ENCODE data around the gene SLC43A3. TPM values are rescaled to one million over a fixed set of nuclear protein-coding genes. Genes with fewer than 3 reads are reported as not detected.
"Not testable (repeated sequence)": the region's sequence is repeated elsewhere in the genome, so short reads cannot be mapped to it uniquely, and the experiment has no call there.

SLC43A3 gene
- total RNA-seq, 2 experiments from 2014 or later = 103 to 120 TPM

DNA sequence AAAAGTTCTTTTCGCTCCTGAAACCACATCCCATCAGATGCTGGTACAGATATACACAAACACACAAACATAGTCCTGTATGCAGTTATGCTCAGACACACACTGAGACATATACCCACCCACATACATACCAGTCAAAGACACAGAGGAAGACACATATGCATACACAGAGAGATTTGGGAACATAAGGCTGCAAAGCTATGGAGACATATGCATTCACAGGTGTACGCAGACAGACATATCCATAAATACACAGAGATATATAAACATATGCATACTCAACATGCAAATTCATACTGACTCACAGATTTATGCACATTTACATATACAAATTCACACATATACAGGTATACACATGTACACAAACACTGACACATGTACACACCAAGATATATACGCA lies 52.0 kb downstream of the SLC43A3 start:
- Mint-ChIP-seq H3K4me1 (ENCODE audit: low read depth) (no peaks in the 10 kb centered on the region), H3K9me3 (ENCODE audit: insufficient read depth) (no peaks in the 10 kb centered on the region), H3K36me3 (ENCODE audit: low read depth) (no peaks in the 10 kb centered on the region), H3K4me3 (no peak overlapping the region), H3K27ac (no peak overlapping the region), H3K27me3 (ENCODE audit: low read depth) (peaks cover 3% of the 10 kb centered on the region)
- POLR2A ChIA-PET = no interaction called here
- CTCF ChIA-PET = no interaction called here
- DNase-seq (no peak), ATAC-seq (no peak)

DNA sequence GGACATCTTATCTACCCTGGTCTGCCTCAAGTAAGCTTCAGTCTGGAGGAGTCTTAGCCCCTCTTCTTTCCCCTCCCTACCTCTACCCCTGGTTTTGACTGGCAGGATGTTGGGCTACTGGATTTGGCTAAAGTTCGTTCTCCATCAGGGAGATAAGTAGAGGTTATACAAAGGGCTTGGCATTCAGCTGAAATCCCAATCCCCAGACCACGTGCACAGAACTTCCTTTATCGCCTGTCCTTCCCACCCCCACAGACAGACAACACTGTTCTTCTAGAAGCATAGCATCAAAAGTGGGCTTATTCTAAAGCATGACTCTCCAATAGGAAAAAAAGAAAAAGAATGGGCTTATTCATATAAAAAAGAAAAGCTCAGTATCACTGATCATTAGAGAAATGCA lies 53.8 kb downstream of the SLC43A3 start:
- POLR2A ChIA-PET = no interaction called here
- Mint-ChIP-seq H3K4me1 (ENCODE audit: low read depth) (no peaks in the 10 kb centered on the region), H3K27me3 (ENCODE audit: low read depth) (peaks cover 3% of the 10 kb centered on the region), H3K4me3 (no peak overlapping the region), H3K36me3 (ENCODE audit: low read depth) (no peaks in the 10 kb centered on the region), H3K9me3 (ENCODE audit: insufficient read depth) (no peaks in the 10 kb centered on the region), H3K27ac (no peak overlapping the region)
- CTCF ChIA-PET = interaction anchor here (1.1 kb wide), 1 partner anchor 120 kb away, joined by 3 read pairs; no protein-coding TSS in a partner anchor
- no peak for ATAC-seq
- no peak for DNase-seq

DNA sequence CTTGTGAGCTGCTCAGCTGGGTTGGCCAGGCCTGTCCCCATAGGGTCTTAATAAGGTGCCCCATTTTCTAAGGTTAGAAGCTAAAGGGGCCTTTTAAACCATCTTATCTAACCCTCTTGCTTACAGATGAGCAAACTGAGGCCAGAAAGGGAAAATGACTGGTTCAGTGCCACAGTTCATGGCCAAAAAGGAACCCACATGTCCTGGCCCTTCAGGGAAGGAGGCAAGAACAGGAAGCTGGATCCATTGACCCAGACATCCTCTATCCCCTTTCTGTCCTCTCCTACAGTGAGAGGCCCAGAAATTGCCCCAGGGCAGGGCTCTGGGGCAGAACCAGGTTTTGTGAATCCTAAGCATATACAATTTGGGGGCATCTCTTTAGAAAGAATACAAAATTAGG lies 56.0 kb downstream of the SLC43A3 start:
- H3K4me3 Mint-ChIP-seq = no peak overlapping the region
- ChIA-PET POLR2A (no interaction called here), CTCF (no interaction called here)
- DNase-seq = no peak
- no peaks in the 10 kb centered on the region for H3K27me3 Mint-ChIP-seq (ENCODE audit: low read depth)
- H3K27ac Mint-ChIP-seq = no peak overlapping the region
- ATAC-seq = no peak
- H3K9me3 Mint-ChIP-seq (ENCODE audit: insufficient read depth) = no peaks in the 10 kb centered on the region
- H3K4me1 Mint-ChIP-seq (ENCODE audit: low read depth) = no peaks in the 10 kb centered on the region
- H3K36me3 Mint-ChIP-seq (ENCODE audit: low read depth) = no peaks in the 10 kb centered on the region

DNA sequence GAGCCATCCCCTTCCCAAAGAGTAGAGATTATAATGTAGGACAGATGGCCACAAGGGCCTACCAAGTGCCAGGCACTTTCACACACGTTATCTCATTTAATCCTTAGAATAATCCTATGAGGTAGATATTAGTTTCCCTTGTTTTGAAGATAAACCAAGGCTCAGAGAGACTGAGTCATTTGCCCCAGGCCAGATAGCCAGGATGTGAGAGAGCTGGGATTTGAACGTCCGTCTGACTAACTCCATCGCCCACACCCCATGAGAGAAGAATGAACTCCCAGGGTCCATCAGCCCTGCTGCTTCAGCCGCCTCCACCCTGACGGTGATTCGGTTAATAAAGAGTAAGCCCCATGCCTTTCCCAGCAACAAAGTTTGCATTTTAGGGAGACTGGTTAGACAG lies 56.7 kb downstream of the SLC43A3 start:
- no peaks in the 10 kb centered on the region for H3K4me1 Mint-ChIP-seq (ENCODE audit: low read depth)
- H3K27ac Mint-ChIP-seq = no peak overlapping the region
- DNase-seq (no peak), ATAC-seq (no peak)
- CTCF ChIA-PET = no interaction called here
- H3K27me3 Mint-ChIP-seq (ENCODE audit: low read depth) = no peaks in the 10 kb centered on the region
- H3K9me3 Mint-ChIP-seq (ENCODE audit: insufficient read depth) = no peaks in the 10 kb centered on the region
- no peaks in the 10 kb centered on the region for H3K36me3 Mint-ChIP-seq (ENCODE audit: low read depth)
- no peak overlapping the region for H3K4me3 Mint-ChIP-seq
- POLR2A ChIA-PET = no interaction called here

DNA sequence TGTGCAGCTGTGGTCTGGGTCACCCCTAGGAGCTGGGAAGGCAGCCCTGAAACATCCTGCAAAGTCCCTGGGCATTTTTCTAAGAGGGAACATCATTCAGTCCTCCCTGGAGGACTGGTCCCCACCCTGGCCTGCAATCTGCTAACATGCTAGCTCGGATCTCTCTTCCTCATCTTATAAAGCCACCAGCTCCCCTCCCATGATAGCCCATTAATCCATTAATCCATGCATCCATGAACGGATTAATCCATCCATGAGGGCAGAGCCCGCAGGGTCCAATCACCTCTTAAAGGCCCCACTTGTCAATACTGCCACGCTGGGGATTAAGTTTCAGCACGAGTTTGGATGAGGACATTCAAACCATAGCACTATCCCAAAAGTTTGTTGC lies 58.1 kb downstream of the SLC43A3 start:
- ChIA-PET POLR2A (no interaction called here), CTCF (no interaction called here)
- no peak overlapping the region for H3K27ac Mint-ChIP-seq

DNA sequence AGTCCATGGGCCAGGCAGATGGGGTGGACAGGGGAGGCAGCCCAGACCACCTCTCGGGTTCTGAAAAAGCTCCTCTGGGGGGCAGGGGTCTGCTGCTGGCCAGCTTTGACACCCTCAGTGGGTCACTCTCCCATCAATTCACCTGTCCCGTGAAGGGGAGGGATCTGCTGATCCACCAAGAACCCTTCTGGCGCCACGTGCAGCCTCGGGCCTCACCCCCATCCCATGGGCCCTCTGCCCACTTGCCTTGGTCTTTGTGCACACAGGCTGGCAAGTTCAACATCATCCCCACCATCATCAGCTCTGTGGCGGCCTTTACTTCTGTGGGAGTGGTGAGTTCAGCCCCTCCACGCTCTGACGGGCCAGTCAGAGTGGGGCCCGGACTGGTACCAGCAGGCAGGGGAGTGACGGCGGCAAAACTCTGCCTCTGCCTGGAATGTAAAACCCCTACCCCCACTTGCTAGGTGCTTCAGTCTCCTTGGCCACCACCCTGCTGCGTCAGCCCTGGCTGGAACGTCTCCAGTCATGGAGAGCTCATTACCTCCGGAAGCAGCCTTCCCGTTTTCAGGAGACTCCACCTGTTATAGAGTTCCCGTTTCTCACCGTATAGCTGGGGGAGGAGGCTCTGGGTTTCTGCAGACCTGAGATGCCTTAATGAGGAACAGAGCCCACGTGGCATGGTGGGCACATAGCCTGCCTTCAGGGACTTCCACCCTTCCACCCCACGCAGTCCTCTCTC lies 58.6 kb downstream of the SLC43A3 start:
- DNase-seq (no peak), ATAC-seq (no peak)
- Mint-ChIP-seq H3K4me1 (ENCODE audit: low read depth) (no peaks in the 10 kb centered on the region), H3K27ac (no peak overlapping the region), H3K27me3 (ENCODE audit: low read depth) (no peaks in the 10 kb centered on the region), H3K4me3 (no peak overlapping the region), H3K9me3 (ENCODE audit: insufficient read depth) (no peaks in the 10 kb centered on the region), H3K36me3 (ENCODE audit: low read depth) (no peaks in the 10 kb centered on the region)
- ChIA-PET CTCF (no interaction called here), POLR2A (no interaction called here)

More for the DNA sequence above, 58.1 kb downstream of the SLC43A3 start:
- ATAC-seq (no peak), DNase-seq (no peak)
- no peaks in the 10 kb centered on the region for H3K9me3 Mint-ChIP-seq (ENCODE audit: insufficient read depth)
- no peak overlapping the region for H3K4me3 Mint-ChIP-seq
- no peaks in the 10 kb centered on the region for H3K36me3 Mint-ChIP-seq (ENCODE audit: low read depth)
- no peaks in the 10 kb centered on the region for H3K27me3 Mint-ChIP-seq (ENCODE audit: low read depth)
- no peaks in the 10 kb centered on the region for H3K4me1 Mint-ChIP-seq (ENCODE audit: low read depth)

DNA sequence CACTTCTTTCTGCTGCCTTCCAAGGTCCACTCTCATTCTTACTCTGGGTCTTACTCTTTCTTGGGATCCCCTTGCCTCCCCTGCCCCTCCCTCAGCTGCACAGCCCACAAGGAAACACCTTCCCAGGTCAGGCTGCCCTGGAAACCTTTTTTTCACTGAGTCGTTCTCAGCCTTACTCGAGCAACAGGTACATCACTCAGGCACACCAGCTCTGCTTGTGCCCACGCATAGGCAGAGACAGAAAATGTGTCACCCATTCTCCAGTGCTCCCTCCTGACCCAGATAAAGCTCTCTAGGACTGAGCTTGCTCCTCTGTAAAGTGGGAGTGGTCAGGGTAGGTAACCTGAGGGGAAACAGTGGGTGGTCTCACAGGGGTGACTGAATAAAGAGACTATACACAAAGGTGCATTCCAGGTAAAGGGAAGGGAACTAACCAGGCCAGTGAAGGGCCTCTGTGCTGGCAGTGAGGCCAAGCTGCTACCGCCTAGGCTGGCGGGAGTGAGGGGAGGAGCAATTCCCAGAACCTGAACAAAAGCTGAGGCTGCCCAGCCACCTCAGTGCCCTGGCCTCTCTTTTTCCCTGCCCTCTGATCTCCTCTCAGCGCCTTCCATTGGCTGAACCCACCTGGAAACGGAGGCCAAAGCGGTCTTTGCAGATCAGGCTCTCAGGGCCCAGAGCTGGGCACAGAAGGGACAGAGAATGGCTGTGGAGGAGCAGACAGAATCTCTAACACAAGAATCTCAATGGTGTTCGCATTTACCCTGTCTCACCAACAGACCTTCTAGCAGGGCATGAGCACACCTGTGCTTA lies 61.9 kb downstream of the SLC43A3 start:
- ChIA-PET POLR2A (no interaction called here), CTCF (no interaction called here)
- DNase-seq = no peak
- no peak for ATAC-seq
- H3K27ac Mint-ChIP-seq = peak overlapping the region; percentile 33
- no peak overlapping the region for H3K4me3 Mint-ChIP-seq
- no peaks in the 10 kb centered on the region for H3K9me3 Mint-ChIP-seq (ENCODE audit: insufficient read depth)
- H3K27me3 Mint-ChIP-seq (ENCODE audit: low read depth) = peaks cover 3% of the 10 kb centered on the region
- no peaks in the 10 kb centered on the region for H3K4me1 Mint-ChIP-seq (ENCODE audit: low read depth)
- H3K36me3 Mint-ChIP-seq (ENCODE audit: low read depth) = no peaks in the 10 kb centered on the region

DNA sequence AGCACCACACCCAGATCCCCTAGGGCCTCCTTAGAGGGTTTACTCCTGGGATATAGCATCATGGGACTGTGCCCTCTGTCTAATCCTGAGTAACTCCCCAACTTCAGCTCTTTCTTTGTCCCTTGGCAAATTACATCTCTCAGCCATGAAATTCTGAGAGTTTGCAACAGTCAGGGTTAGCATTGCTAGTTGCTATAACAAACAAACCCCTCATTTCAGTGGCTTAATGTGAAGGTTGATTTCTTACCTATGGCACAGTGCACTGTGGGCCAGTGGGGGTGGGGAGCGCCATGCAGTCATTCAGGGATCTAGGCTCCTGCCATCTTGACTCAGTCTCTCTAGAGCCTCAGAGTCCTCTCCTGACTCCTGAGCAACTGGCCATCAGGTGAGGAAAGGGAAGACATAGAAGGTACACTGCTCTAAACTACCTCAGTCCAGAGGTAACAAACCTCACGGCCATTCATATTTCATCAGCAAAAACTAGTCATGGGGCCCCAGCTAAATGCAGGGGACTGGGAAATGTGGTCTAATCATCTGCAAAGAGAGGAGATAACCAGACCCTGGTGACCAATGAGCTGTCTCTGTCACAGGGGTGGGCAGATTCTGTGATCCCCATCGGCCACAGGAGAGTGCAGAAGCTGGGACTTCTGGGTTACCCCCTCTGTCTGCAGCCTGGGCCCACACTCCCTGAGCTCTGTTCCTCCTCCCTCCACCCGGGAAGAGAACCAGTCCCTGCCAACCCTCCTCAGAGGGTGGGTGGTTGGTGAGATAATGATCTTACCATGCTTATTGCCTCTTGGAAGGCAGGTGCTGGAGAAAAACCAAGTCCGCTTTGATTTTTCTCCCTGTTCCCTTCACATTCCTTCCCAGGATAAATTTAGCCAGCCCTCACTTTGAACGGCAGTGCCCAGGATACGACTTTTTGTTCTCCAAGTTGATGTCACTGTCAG lies 63.5 kb downstream of the SLC43A3 start:
- POLR2A ChIA-PET = no interaction called here
- DNase-seq (no peak), ATAC-seq (no peak)

DNA sequence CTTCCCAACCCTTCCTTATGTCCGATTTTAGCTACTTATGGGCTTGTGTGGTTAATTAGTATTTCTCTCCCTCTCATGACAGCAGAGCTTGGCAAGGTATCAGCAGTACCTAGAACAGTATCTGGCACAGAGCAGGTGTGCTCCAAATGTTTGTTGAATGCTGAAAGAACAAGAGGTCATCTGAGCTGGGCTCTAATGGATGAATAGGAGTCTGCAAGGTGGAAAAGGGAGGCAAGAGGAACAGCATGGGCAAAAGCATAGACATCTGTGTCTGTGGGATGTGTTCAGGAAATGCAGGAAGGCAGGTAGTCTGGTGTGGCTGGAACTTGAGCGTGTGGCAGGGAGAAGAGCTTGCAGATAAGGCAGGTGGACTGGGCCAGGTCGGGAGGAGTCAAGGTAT lies 65.0 kb downstream of the SLC43A3 start:
- H3K27ac Mint-ChIP-seq = no peak overlapping the region
- H3K4me3 Mint-ChIP-seq = no peak overlapping the region
- H3K4me1 Mint-ChIP-seq (ENCODE audit: low read depth) = no peaks in the 10 kb centered on the region
- CTCF ChIA-PET = interaction anchor here (0.8 to 1.9 kb wide), 4 partner anchors 12 to 131 kb away, joined by 3 to 7 read pairs (median 4); no protein-coding TSS in a partner anchor
- peaks cover 3% of the 10 kb centered on the region for H3K27me3 Mint-ChIP-seq (ENCODE audit: low read depth)
- H3K36me3 Mint-ChIP-seq (ENCODE audit: low read depth) = no peaks in the 10 kb centered on the region
- POLR2A ChIA-PET = interaction anchor here (1.1 kb wide), 1 partner anchor 16 kb away, joined by 3 read pairs; no protein-coding TSS in a partner anchor
- no peak for ATAC-seq
- H3K9me3 Mint-ChIP-seq (ENCODE audit: insufficient read depth) = no peaks in the 10 kb centered on the region
- DNase-seq = no peak

More for the DNA sequence above, 63.5 kb downstream of the SLC43A3 start:
- no peak overlapping the region for H3K4me3 Mint-ChIP-seq
- no peaks in the 10 kb centered on the region for H3K36me3 Mint-ChIP-seq (ENCODE audit: low read depth)
- no peaks in the 10 kb centered on the region for H3K4me1 Mint-ChIP-seq (ENCODE audit: low read depth)
- no peak overlapping the region for H3K27ac Mint-ChIP-seq
- H3K27me3 Mint-ChIP-seq (ENCODE audit: low read depth) = peaks cover 3% of the 10 kb centered on the region
- H3K9me3 Mint-ChIP-seq (ENCODE audit: insufficient read depth) = no peaks in the 10 kb centered on the region
- CTCF ChIA-PET = interaction anchor here (1.1 to 1.9 kb wide), 4 partner anchors 15 to 130 kb away, joined by 3 to 5 read pairs (median 3); no protein-coding TSS in a partner anchor

DNA sequence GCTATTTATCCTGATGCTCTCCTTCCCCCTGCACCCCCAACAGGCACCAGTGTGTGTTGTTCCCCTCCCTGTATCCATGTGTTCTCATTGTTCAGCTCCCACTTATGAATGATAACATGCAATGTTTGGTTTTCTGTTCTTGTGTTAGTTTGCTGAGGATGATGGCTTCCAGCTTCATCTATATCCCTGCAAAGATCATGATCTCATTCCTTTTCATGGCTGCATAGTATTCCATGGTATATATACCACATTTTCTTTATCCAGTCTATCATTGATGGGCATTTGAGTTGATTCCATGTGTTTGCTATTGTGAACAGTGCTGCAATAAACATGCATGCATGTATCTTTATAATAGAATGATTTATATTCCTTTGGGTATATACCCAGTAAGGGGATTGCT lies 65.5 kb downstream of the SLC43A3 start:
- ATAC-seq, H3K27ac Mint-ChIP-seq: not testable (repeated sequence)
- POLR2A ChIA-PET = interaction anchor here (1.1 kb wide), 1 partner anchor 16 kb away, joined by 3 read pairs; no protein-coding TSS in a partner anchor

DNA sequence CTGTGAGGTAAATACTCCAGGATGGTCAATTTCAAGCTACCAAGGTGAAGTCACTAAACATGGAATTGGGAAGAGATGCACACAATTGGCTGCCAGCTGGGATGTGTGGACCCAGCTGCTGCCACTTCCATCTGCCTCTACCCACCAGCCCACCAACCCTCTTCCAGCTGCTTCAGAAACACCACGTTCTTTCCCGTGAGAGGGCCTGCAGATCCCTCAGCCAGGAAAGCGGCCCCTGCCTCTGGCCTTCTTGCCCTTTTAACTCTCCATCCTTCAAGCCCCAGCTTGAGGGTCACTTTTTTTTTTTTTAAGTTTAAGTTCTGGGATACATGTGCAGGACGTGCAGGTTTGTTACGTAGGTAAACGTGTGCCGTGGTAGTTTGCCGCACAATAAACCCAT lies 65.9 kb downstream of the SLC43A3 start:
- H3K36me3 Mint-ChIP-seq (ENCODE audit: low read depth) = no peaks in the 10 kb centered on the region
- H3K27ac Mint-ChIP-seq = no peak overlapping the region
- no peaks in the 10 kb centered on the region for H3K4me1 Mint-ChIP-seq (ENCODE audit: low read depth)
- ChIA-PET POLR2A (interaction anchor here (1.1 kb wide), 1 partner anchor 15 kb away, joined by 3 read pairs; no protein-coding TSS in a partner anchor), CTCF (interaction anchor here (1.0 to 1.9 kb wide), 2 partner anchors 15 to 99 kb away, joined by 3 to 7 read pairs; partner anchors contain the start of gene RTN4RL2)
- DNase-seq (no peak), ATAC-seq (no peak)
- H3K9me3 Mint-ChIP-seq (ENCODE audit: insufficient read depth) = no peaks in the 10 kb centered on the region
- H3K4me3 Mint-ChIP-seq = no peak overlapping the region
- peaks cover 12% of the 10 kb centered on the region for H3K27me3 Mint-ChIP-seq (ENCODE audit: low read depth)

More for the DNA sequence above, 65.5 kb downstream of the SLC43A3 start:
- not testable (repeated sequence) for H3K36me3 Mint-ChIP-seq (ENCODE audit: low read depth); H3K4me3 Mint-ChIP-seq; H3K4me1 Mint-ChIP-seq (ENCODE audit: low read depth); DNase-seq; H3K27me3 Mint-ChIP-seq (ENCODE audit: low read depth); H3K9me3 Mint-ChIP-seq (ENCODE audit: insufficient read depth)
- CTCF ChIA-PET = interaction anchor here (1.9 kb wide), 1 partner anchor 16 kb away, joined by 7 read pairs; no protein-coding TSS in a partner anchor

All from activated CD8-positive, alpha-beta T cell treated with anti-CD3 and anti-CD28 coated beads, Interleukin-2, amount 10 ng/mL, durations not matched to agents 7 days and 5 days (primary cell).